GM18909 (cell line): ENCODE data around the gene RBP4.

Experiments used
- ATAC-seq: cut with Tn5 transposase; IDR thresholded peaks from one replicate; pipeline ENCODE4 v1.9.1; 2021; ENCODE audit warnings: mild to moderate bottlenecking; ENCODE audit not compliant: unreplicated experiment, poor library complexity

Gene RBP4

GRCh38 chr10:93597075-93597599 lies 3.9 kb downstream of the RBP4 start:
- ATAC-seq, result no peak

GRCh38 chr10:93596539-93596938 lies 4.5 kb downstream of the RBP4 start:
- no peak for ATAC-seq

GRCh38 chr10:93595378-93596161 lies 5.5 kb downstream of the RBP4 start:
- no peak for ATAC-seq

GRCh38 chr10:93594518-93594917 lies 6.5 kb downstream of the RBP4 start:
- no peak for ATAC-seq

- ATAC-seq, result no peak
Observed at GRCh38 chr10:93593749-93594148, 7.3 kb downstream of the RBP4 start.

- no peak for ATAC-seq
Observed at GRCh38 chr10:93593254-93593653, 7.8 kb downstream of the RBP4 start.

GRCh38 chr10:93591065-93591808 lies 9.8 kb downstream of the RBP4 start:
- no peak for ATAC-seq

GRCh38 chr10:93590638-93591037 lies 10.4 kb downstream of the RBP4 start:
- no peak for ATAC-seq

GRCh38 chr10:93589648-93590562 lies 11.1 kb downstream of the RBP4 start:
- no peak for ATAC-seq

- ATAC-seq, result no peak
Observed at GRCh38 chr10:93584445-93584844, 16.6 kb downstream of the RBP4 start.

GRCh38 chr10:93580828-93581227 lies 20.2 kb downstream of the RBP4 start:
- ATAC-seq, result no peak

- no peak for ATAC-seq
Observed at GRCh38 chr10:93579985-93580711, 20.9 kb downstream of the RBP4 start.

GRCh38 chr10:93579089-93579488 lies 21.9 kb downstream of the RBP4 start:
- no peak for ATAC-seq

GRCh38 chr10:93577565-93577964 lies 23.5 kb downstream of the RBP4 start:
- ATAC-seq, result no peak

GRCh38 chr10:93576888-93577287 lies 24.1 kb downstream of the RBP4 start:
- ATAC-seq, result no peak

GRCh38 chr10:93573924-93574323 lies 27.1 kb downstream of the RBP4 start:
- ATAC-seq, result no peak

- ATAC-seq, result no peak
Observed at GRCh38 chr10:93573051-93573909, 27.8 kb downstream of the RBP4 start.

- no peak for ATAC-seq
Observed at GRCh38 chr10:93572606-93573005, 28.4 kb downstream of the RBP4 start.

- no peak for ATAC-seq
Observed at GRCh38 chr10:93570383-93570782, 30.7 kb downstream of the RBP4 start.
